GM23338 (cell line): Measurements from ENCODE around the gene UBASH3B.

ENCODE experiments used
- CREB1 ChIP-seq: fragments of 250-450 bp; sonication (Bioruptor Pico); IDR thresholded peaks from 2 replicates; pipeline ENCODE4 v1.5.0; 2020; ENCODE audit warnings: low read depth, mild to moderate bottlenecking, moderate library complexity
- CTCF ChIP-seq, 2 experiments: fragments of 200-600 bp in 1 of 2; sonication (generic) in 1 of 2; conservative IDR thresholded peaks; 2 replicates each; pipeline versions ENCODE4 v1.5.1 to v1.6.1; 2016 to 2017; ENCODE audit warnings: antibody characterized with exemption in 2 of 2, low read depth in 2 of 2, mild to moderate bottlenecking in 2 of 2, moderate library complexity in 1 of 2
- EZH2 ChIP-seq: fragments of 200-600 bp; sonication (generic); IDR thresholded peaks from one replicate; pipeline ENCODE4 v1.8.0; 2017; ENCODE audit warnings: antibody characterized with exemption, mild to moderate bottlenecking, low read depth; ENCODE audit not compliant: unreplicated experiment
- JUNB ChIP-seq: IDR thresholded peaks from one replicate; pipeline ENCODE4 v1.6.1; 2016; ENCODE audit warnings: antibody characterized with exemption; ENCODE audit not compliant: unreplicated experiment
- NANOG ChIP-seq: IDR thresholded peaks from 2 replicates; pipeline ENCODE4 v1.6.1; 2016; ENCODE audit warnings: antibody characterized with exemption, borderline replicate concordance
- POLR2AphosphoS5 ChIP-seq: IDR thresholded peaks from 2 replicates; pipeline ENCODE4 v1.6.1; 2016; ENCODE audit warnings: antibody characterized with exemption, low read depth
- ZNF114 ChIP-seq: fragments of 250-450 bp; sonication (Bioruptor Pico); IDR thresholded peaks from 2 replicates; pipeline ENCODE4 v1.5.0; 2020; ENCODE audit warnings: mild to moderate bottlenecking, moderate library complexity
- TF ChIP-seq, protein P1 (sequence below): fragments of 250-450 bp; sonication (Bioruptor Pico); IDR thresholded peaks from 2 replicates; pipeline ENCODE4 v1.5.0; 2020; ENCODE audit warnings: mild to moderate bottlenecking, moderate library complexity
- TF ChIP-seq, protein P2 (sequence below): IDR thresholded peaks from one replicate; pipeline ENCODE4 v1.6.1; 2018; ENCODE audit warnings: antibody characterized with exemption; ENCODE audit not compliant: unreplicated experiment

DNA sequence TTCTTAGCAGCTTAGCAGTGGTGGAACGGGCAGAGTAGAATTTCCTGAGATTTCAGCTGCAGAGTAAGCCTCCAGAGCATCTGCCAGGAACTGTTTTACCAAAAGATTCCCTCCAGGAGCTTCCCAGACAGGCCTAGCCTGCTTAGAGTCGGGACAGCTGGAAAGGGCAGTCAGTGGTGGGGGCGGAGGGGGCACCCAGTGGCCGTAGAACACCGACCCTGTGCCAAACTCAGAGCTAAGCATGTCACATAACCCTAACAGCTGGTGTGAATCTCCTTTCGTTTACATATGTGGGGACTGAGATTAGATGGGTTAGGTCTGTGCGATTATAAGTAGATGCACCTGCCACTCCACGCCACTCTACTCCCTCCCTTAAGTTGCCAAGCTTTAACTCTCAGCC is 102.8 kb downstream of the UBASH3B start:
- no peak for TF ChIP-seq CTCF (conservative IDR thresholded peaks at IDR 0.05; ENCODE audit: low read depth in 2 of 2)
- no peak for TF ChIP-seq POLR2AphosphoS5
- TF ChIP-seq, protein P1, sequence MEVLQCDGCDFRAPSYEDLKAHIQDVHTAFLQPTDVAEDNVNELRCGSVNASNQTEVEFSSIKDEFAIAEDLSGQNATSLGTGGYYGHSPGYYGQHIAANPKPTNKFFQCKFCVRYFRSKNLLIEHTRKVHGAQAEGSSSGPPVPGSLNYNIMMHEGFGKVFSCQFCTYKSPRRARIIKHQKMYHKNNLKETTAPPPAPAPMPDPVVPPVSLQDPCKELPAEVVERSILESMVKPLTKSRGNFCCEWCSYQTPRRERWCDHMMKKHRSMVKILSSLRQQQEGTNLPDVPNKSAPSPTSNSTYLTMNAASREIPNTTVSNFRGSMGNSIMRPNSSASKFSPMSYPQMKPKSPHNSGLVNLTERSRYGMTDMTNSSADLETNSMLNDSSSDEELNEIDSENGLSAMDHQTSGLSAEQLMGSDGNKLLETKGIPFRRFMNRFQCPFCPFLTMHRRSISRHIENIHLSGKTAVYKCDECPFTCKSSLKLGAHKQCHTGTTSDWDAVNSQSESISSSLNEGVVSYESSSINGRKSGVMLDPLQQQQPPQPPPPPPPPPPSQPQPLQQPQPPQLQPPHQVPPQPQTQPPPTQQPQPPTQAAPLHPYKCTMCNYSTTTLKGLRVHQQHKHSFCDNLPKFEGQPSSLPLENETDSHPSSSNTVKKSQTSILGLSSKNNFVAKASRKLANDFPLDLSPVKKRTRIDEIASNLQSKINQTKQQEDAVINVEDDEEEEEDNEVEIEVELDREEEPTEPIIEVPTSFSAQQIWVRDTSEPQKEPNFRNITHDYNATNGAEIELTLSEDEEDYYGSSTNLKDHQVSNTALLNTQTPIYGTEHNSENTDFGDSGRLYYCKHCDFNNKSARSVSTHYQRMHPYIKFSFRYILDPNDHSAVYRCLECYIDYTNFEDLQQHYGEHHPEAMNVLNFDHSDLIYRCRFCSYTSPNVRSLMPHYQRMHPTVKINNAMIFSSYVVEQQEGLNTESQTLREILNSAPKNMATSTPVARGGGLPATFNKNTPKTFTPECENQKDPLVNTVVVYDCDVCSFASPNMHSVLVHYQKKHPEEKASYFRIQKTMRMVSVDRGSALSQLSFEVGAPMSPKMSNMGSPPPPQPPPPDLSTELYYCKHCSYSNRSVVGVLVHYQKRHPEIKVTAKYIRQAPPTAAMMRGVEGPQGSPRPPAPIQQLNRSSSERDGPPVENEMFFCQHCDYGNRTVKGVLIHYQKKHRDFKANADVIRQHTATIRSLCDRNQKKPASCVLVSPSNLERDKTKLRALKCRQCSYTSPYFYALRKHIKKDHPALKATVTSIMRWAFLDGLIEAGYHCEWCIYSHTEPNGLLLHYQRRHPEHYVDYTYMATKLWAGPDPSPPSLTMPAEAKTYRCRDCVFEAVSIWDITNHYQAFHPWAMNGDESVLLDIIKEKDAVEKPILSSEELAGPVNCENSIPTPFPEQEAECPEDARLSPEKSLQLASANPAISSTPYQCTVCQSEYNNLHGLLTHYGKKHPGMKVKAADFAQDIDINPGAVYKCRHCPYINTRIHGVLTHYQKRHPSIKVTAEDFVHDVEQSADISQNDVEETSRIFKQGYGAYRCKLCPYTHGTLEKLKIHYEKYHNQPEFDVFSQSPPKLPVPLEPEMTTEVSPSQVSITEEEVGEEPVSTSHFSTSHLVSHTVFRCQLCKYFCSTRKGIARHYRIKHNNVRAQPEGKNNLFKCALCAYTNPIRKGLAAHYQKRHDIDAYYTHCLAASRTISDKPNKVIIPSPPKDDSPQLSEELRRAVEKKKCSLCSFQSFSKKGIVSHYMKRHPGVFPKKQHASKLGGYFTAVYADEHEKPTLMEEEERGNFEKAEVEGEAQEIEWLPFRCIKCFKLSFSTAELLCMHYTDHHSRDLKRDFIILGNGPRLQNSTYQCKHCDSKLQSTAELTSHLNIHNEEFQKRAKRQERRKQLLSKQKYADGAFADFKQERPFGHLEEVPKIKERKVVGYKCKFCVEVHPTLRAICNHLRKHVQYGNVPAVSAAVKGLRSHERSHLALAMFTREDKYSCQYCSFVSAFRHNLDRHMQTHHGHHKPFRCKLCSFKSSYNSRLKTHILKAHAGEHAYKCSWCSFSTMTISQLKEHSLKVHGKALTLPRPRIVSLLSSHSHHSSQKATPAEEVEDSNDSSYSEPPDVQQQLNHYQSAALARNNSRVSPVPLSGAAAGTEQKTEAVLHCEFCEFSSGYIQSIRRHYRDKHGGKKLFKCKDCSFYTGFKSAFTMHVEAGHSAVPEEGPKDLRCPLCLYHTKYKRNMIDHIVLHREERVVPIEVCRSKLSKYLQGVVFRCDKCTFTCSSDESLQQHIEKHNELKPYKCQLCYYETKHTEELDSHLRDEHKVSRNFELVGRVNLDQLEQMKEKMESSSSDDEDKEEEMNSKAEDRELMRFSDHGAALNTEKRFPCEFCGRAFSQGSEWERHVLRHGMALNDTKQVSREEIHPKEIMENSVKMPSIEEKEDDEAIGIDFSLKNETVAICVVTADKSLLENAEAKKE (CRISPR knock-in tag), result no peak
- TF ChIP-seq CREB1 (CRISPR knock-in tag), result no peak
- no peak for TF ChIP-seq EZH2
- TF ChIP-seq, protein P2, sequence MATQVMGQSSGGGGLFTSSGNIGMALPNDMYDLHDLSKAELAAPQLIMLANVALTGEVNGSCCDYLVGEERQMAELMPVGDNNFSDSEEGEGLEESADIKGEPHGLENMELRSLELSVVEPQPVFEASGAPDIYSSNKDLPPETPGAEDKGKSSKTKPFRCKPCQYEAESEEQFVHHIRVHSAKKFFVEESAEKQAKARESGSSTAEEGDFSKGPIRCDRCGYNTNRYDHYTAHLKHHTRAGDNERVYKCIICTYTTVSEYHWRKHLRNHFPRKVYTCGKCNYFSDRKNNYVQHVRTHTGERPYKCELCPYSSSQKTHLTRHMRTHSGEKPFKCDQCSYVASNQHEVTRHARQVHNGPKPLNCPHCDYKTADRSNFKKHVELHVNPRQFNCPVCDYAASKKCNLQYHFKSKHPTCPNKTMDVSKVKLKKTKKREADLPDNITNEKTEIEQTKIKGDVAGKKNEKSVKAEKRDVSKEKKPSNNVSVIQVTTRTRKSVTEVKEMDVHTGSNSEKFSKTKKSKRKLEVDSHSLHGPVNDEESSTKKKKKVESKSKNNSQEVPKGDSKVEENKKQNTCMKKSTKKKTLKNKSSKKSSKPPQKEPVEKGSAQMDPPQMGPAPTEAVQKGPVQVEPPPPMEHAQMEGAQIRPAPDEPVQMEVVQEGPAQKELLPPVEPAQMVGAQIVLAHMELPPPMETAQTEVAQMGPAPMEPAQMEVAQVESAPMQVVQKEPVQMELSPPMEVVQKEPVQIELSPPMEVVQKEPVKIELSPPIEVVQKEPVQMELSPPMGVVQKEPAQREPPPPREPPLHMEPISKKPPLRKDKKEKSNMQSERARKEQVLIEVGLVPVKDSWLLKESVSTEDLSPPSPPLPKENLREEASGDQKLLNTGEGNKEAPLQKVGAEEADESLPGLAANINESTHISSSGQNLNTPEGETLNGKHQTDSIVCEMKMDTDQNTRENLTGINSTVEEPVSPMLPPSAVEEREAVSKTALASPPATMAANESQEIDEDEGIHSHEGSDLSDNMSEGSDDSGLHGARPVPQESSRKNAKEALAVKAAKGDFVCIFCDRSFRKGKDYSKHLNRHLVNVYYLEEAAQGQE, result no peak
- no peak for TF ChIP-seq NANOG
- TF ChIP-seq JUNB, result no peak
- no peak for TF ChIP-seq ZNF114 (CRISPR knock-in tag)
